ENCODE measurements around the gene RAB8A.

- TF ChIP-seq TARDBP (IDR thresholded peaks at IDR 0.05) (no peak), SP1 (IDR thresholded peaks at IDR 0.05) (no peak), FOXK2 (IDR thresholded peaks at IDR 0.05) (no peak), FOXM1 (IDR thresholded peaks at IDR 0.05; ENCODE audit: borderline replicate concordance) (no peak)
These were observed 22.1 kb downstream of the RAB8A start for GRCh38 chr19:16133818-16134217.

Data from HEK293T (cell line).